H4 (cell line): Measurements from ENCODE around the gene MUC4. TPM values are rescaled to one million over a fixed set of nuclear protein-coding genes. Genes with fewer than 3 reads are reported as not detected.
A peak's percentile ranks its signal among the peaks of the same experiment; 100 is the strongest.

Experiments
- DNase-seq: peaks from one replicate; pipeline ENCODE4 v3.0.0-alpha.2; 2015; ENCODE audit warnings: low spot score
- total RNA-seq: library from RNA; depleted of rRNA; stranded (reverse); fragments of >200 nt; shearing (Covaris generic); gene quantifications from 2 replicates; pipeline ENCODE4 v1.2.3, GENCODE V29; 2014; rRNA removed

MUC4 gene
- total RNA-seq, 1 experiment from 2014 or later, result not detected

GRCh38 chr3:195699388-195699771, 112.3 kb downstream of the MUC4 start:
- DNase-seq, result no peak

- DNase-seq, result no peak
Measured at GRCh38 chr3:195698647-195699387, 112.9 kb downstream of the MUC4 start.

- DNase-seq, result no peak
Measured at GRCh38 chr3:195698325-195698646, 113.4 kb downstream of the MUC4 start.

DNA sequence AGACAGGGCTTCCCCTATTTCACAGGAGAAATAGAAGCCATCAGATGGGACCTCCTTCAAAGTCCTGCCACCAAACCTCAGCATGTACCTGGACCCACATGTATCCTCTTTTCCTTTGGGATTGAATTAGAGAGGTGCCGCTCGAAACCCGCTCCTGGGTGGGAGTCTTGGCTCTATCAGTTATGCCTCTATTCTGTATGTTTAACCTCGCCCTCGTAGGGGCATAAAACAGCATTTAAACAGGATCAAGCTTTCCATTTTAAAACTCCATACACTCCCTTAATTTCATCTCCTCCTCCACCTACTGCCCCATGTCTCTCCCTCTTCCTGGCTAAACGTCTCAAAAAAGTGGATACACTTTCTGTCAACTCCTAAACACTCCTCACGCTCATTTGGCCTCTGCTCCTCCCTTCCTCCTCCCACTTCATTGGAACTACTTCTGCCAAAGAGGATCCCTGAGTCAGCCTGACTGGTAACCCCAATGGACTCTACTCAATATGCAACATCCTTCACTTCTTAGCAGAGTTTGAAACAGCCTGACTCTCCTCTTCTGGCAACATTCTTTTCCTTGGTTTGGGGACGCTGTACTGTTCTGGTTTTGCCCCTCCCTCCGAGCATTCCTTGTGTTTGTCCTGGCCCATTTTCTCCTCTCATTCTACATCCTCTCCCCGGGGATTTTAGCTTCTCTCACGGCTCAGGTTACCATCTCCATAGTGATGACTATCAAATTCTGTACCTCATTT, 114.0 kb downstream of the MUC4 start:
- DNase-seq, result peak; percentile 81

Other genes with a start within 250 kb of the MUC4 start
- gene APOD, start 228.0 kb downstream of the MUC4 start, total RNA-seq, result 0.12 TPM in 1 of 2 replicates, not detected in the other
- 0.17 and 0.39 TPM in 2 replicates for gene MUC20, start 91.0 kb downstream of the MUC4 start, total RNA-seq
- gene TNK2, start 96.6 kb upstream of the MUC4 start, total RNA-seq, result 3.7 and 6.4 TPM in 2 replicates